Loucy (cell line): ENCODE data around the gene HASPIN.

Source experiments
- CTCF ChIP-seq: fragments of 200-600 bp; sonication (generic); conservative IDR thresholded peaks from 2 replicates; pipeline ENCODE4 v1.5.1; 2014; ENCODE audit warnings: mild to moderate bottlenecking, antibody characterized with exemption, low read length
- EZH2phosphoT487 ChIP-seq: fragments of 200-600 bp; IDR thresholded peaks from 2 replicates; pipeline ENCODE4 v1.6.1; 2018; ENCODE audit warnings: antibody characterized with exemption, mild to moderate bottlenecking, moderate library complexity, borderline replicate concordance

- TF ChIP-seq CTCF = no peak
- no peak for TF ChIP-seq EZH2phosphoT487
Measured at GRCh38 chr17:3718201-3718600, 5.5 kb upstream of the HASPIN start.
